Measurements from ENCODE around the gene TEX9. TPM values are rescaled to one million over a fixed set of nuclear protein-coding genes. Genes with fewer than 3 reads are reported as not detected.

Gene TEX9
- total RNA-seq, 1 donor from 2014 or later, result 31.3 TPM

DNA sequence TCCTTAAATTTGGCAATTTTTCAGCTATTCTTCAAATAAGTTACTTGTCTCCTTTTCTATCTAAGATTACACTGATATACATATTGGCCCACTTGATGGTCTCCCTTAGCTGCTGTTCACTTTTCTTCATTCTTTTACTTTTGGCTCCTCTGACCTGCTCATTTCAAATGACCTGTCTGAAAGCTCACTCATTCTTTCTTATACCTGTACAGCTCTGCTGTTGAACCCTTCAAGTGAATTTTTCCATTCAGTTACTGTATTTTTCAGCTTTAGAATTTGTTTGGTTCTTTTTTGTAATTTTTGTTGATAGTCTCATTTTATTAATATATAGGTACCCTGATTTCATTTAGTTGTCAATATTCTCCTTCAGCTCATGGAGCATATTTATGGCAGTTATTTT is 60.0 kb downstream of the TEX9 start:
- H3K4me1 Mint-ChIP-seq, result no peaks in the 10 kb centered on the region
- ATAC-seq (ENCODE audit: low read depth), result no peak
- no peak for DNase-seq
- H3K27ac Mint-ChIP-seq, result no peak overlapping the region
- no peak overlapping the region for H3K4me3 Mint-ChIP-seq
- ChIA-PET CTCF (no interaction called here), POLR2A (no interaction called here)
- H3K27me3 Mint-ChIP-seq, result no peaks in the 10 kb centered on the region
- TF ChIP-seq, protein P1, sequence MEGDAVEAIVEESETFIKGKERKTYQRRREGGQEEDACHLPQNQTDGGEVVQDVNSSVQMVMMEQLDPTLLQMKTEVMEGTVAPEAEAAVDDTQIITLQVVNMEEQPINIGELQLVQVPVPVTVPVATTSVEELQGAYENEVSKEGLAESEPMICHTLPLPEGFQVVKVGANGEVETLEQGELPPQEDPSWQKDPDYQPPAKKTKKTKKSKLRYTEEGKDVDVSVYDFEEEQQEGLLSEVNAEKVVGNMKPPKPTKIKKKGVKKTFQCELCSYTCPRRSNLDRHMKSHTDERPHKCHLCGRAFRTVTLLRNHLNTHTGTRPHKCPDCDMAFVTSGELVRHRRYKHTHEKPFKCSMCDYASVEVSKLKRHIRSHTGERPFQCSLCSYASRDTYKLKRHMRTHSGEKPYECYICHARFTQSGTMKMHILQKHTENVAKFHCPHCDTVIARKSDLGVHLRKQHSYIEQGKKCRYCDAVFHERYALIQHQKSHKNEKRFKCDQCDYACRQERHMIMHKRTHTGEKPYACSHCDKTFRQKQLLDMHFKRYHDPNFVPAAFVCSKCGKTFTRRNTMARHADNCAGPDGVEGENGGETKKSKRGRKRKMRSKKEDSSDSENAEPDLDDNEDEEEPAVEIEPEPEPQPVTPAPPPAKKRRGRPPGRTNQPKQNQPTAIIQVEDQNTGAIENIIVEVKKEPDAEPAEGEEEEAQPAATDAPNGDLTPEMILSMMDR (IDR thresholded peaks at IDR 0.05), result no peak
- peaks cover 5% of the 10 kb centered on the region for H3K9me3 Mint-ChIP-seq
- intact Hi-C loops (cut with micrococcal nuclease), result no loop called here
- peaks cover 24% of the 10 kb centered on the region for H3K36me3 Mint-ChIP-seq (ENCODE audit: low read depth)

DNA sequence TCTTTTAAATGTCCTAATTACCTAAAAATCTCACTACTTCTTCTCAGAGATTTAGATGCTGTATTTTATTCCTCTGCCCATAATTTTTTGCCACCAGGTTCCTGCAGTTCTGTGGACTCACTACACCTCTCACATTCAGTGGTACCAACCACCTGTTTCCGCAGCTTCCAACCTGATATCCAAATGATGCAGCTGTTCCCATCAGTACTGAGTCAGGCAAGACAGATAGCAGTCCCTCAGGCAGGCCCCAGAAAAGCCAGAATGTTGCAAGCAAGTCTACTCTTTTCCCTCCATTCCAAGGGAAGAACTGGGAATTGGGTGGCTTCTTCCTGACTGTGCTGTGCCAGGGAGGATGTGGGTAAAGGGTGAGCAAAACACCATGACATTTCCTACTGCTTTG is 60.8 kb downstream of the TEX9 start:
- no peak overlapping the region for H3K4me3 Mint-ChIP-seq
- H3K27me3 Mint-ChIP-seq, result no peaks in the 10 kb centered on the region
- H3K4me1 Mint-ChIP-seq, result no peaks in the 10 kb centered on the region
- no peak for DNase-seq
- no peak overlapping the region for H3K27ac Mint-ChIP-seq
- intact Hi-C loops (cut with micrococcal nuclease), result no loop called here
- H3K36me3 Mint-ChIP-seq (ENCODE audit: low read depth), result peaks cover 20% of the 10 kb centered on the region
- peaks cover 5% of the 10 kb centered on the region for H3K9me3 Mint-ChIP-seq
- ChIA-PET POLR2A (no interaction called here), CTCF (no interaction called here)
- TF ChIP-seq, protein P1 (IDR thresholded peaks at IDR 0.05), result no peak
- no peak for ATAC-seq (ENCODE audit: low read depth)

DNA sequence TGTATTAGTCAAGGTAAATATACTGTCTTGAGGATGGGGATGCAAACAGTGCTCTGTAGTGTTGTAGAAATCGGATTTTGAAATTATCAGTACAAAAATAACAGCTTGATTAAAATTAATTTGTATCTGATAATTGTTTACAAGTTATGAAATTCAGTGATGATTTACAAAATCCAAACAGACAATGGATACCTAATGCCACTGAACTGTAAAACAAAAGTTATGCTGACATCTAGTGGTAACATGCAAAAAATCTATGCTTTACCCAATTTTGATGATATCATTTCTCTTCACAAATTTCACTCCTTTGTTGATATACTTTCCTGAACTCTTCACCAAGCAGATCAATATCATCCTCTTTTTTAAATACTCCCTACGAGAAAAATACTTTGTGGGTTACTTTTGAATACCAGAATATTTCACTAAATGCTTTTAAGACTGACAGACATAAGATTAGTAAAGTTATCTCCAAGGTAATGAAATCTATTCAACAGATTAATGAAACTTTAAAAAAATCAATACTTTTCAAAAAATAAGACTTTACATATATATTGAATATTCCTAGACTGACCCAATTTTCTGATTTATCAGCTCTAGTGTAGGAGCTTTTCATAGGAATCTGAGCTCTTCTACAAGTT is 63.7 kb downstream of the TEX9 start:
- CTCF ChIA-PET, result interaction anchor here (0.6 to 2.1 kb wide), 9 partner anchors 11 to 781 kb away, joined by 3 to 12 read pairs (median 3); partner anchors contain the start of gene RFX7
- no peak overlapping the region for H3K27ac Mint-ChIP-seq
- H3K36me3 Mint-ChIP-seq (ENCODE audit: low read depth), result peaks cover 15% of the 10 kb centered on the region
- POLR2A ChIA-PET, result no interaction called here
- no peak overlapping the region for H3K4me3 Mint-ChIP-seq
- TF ChIP-seq, protein P1 (IDR thresholded peaks at IDR 0.05), result no peak
- DNase-seq (no peak), ATAC-seq (ENCODE audit: low read depth) (no peak)
- intact Hi-C loops (cut with micrococcal nuclease), result loop anchor here (1.0 kb wide), 2 partner anchors 183 to 781 kb away; no protein-coding TSS in a partner anchor
- no peaks in the 10 kb centered on the region for H3K4me1 Mint-ChIP-seq
- peaks cover 5% of the 10 kb centered on the region for H3K9me3 Mint-ChIP-seq
- H3K27me3 Mint-ChIP-seq, result no peaks in the 10 kb centered on the region

DNA sequence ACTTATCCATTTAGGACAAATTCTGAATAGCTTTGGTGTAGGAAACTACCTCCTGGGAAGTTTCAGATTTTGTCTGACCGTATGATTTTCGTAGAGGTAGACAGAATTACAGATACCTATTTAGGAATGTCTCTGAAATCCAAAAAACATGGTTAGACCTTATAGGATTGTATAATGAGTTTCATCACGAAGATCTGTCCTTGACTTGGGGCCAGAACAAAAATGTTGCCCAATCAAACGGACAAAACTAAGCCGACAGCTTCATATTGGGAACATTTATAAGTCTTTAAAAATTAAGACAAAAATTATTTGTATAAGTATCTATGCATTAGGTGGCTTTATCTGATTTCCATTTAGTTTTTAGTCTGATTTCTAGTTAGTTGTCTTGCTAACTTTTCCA is 67.1 kb downstream of the TEX9 start:
- Mint-ChIP-seq H3K4me3 (no peak overlapping the region), H3K9me3 (no peaks in the 10 kb centered on the region), H3K4me1 (no peaks in the 10 kb centered on the region), H3K27me3 (no peaks in the 10 kb centered on the region), H3K27ac (no peak overlapping the region), H3K36me3 (ENCODE audit: low read depth) (peaks cover 2% of the 10 kb centered on the region)
- intact Hi-C loops (cut with micrococcal nuclease), result no loop called here
- ChIA-PET POLR2A (no interaction called here), CTCF (no interaction called here)
- TF ChIP-seq, protein P1 (IDR thresholded peaks at IDR 0.05), result no peak
- no peak for ATAC-seq (ENCODE audit: low read depth)
- DNase-seq, result no peak

DNA sequence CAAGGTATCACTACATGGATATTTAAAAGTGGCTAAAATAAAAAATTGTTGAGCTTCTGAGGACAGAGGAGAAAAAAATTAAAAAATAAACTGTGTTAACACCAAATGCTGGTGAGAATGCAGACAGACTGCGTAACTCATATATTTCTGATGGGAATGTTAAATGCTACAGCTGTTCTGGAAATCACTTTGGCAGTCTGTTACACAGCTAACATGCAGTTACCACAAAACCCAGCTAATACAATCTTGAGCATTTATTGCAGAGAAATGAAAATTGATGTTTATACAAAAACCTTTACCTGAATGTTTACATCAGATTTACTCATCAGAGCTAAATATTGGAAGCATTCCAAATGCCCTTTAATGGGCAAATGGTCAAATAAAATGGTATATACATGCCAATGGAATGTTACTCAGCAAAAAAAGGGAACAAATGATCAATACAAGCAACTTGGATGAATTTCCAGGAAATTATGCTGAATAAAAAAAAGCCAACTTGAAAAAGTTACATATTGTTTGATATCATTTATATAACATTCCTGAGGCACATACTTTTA is 75.1 kb downstream of the TEX9 start:
- Mint-ChIP-seq H3K4me3 (no peak overlapping the region), H3K36me3 (ENCODE audit: low read depth) (peaks cover 2% of the 10 kb centered on the region), H3K27me3 (no peaks in the 10 kb centered on the region), H3K4me1 (no peaks in the 10 kb centered on the region), H3K27ac (no peak overlapping the region), H3K9me3 (no peaks in the 10 kb centered on the region)
- no peak for ATAC-seq (ENCODE audit: low read depth)
- TF ChIP-seq, protein P1 (IDR thresholded peaks at IDR 0.05), result no peak
- intact Hi-C loops (cut with micrococcal nuclease), result no loop called here
- ChIA-PET POLR2A (no interaction called here), CTCF (no interaction called here)
- DNase-seq, result no peak
